NCI-H526 (cell line): ENCODE data around the gene OSBPL3.

Experiments
- DNase-seq, 2 experiments: peaks; one replicate each; lab custom pipeline; 2025; lab: John Stamatoyannopoulos, UW

Gene OSBPL3

DNA sequence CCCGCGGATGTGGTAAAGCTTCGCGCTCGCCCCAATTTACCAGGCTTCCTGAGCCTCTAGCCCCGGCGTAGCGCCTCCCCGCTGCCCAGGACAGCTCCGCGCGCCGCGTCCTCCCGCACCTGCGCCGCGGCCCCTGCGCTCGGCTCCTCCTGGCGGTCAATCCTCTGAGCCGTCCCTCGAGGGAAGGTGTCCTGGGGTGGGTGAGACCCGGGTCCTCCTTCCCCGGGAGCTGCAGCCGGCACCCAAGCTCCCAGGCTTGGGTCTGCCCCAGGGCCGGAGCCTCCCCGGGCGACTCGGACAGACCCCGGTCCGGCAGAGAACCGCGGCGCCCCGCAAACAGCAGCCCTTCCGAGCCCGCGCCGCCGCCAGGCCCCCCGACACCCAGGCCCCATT is 512 bp downstream of the OSBPL3 start:
- peak in 1 of 2 experiments; percentile 61 for DNase-seq

GRCh38 chr7:24978843-24979469 is 1.0 kb downstream of the OSBPL3 start:
- peak in 1 of 2 experiments; percentile 61 for DNase-seq

DNA sequence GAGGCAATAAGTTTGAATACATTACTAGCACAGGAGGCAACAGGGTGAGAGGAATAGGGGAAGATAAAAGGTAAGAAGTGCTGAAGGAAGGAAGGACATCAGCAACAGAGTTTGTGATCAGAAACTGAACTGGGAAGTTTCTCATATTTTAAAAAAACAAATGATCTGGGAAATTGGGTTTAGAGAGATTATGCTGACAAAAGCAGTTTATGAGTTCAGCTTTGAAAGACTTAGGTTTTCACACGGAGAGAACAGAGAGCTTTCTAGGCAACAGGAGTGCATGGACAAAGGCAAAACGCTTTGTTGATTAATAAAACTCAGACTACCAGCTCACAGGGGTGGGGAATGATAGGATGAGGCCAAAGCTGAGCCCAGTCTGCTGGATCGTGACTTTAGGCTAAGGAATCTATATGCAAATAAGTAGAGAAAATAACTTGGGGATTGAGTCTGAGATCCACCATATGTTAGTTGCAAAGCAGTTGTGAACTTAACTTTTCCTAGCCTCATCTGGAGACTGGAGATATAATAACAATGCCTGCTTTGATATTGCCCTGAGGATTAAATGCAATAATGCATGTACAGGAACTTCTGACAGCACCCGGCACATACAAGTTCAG is 4.2 kb downstream of the OSBPL3 start:
- DNase-seq, result no peak

GRCh38 chr7:24975172-24975571 is 4.8 kb downstream of the OSBPL3 start:
- DNase-seq, result no peak

DNA sequence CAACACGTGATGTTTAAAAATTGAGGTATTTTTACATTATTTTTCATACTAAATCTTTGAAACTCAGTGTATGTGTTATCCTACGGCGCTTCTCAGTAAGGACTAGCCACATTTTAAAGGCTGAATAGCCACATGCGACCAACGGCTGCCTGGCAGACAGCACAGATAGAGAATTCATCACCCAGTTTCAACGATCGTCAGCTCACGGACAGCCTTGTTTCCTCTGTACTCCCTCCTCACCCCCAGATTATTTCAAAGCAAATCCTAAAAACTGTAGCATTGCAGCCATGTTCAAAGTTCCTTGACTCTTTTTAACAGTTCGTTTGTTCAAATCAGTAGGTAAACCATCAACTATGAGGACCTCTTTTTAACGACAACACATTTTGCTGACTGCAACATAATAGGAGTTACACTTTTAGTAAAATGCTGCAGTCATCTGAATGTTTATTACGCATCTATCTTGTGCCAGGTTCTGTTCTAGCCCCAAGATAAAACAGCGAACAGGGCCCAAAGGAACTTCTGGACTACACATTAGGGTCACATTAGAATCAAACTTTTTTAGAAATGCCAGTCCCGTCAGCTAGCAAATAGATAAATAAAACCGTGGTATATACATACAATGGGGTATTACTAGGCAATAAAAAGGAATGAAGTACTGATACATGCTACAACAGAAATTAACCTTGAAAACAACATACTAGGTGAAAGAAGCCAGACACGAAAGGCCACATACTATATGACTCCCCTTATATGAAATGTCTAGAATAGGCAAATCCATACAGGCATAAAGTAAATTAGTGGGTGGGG is 5.7 kb downstream of the OSBPL3 start:
- DNase-seq, result no peak

GRCh38 chr7:24972991-24973390 is 7.0 kb downstream of the OSBPL3 start:
- no peak for DNase-seq

- no peak for DNase-seq
Observed at GRCh38 chr7:24972166-24972477, 7.9 kb downstream of the OSBPL3 start.

- DNase-seq, result no peak
Observed at GRCh38 chr7:24971333-24972165, 8.4 kb downstream of the OSBPL3 start.

- no peak for DNase-seq
Observed at GRCh38 chr7:24970676-24971075, 9.3 kb downstream of the OSBPL3 start.

GRCh38 chr7:24968165-24968564 is 11.8 kb downstream of the OSBPL3 start:
- peak in 1 of 2 experiments; percentile 2 for DNase-seq

DNA sequence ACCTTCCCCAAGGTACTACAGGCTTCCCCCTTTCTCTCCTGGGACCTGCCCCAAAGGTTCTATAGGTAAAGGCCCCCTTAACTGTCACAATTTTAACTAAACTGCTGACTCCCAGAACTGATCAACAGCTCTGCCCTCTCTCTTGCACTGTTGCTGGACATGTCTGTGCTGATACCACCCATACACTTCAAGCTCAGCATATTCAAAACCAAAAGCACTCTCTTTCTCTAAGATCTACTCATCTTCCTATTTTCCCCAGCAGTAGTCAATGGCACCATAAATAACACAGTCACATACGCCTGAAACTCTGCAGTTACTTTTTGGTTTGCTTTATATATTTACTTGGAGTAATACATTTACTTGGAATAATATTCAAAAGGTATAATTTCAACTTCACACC is 12.3 kb downstream of the OSBPL3 start:
- DNase-seq, result no peak

GRCh38 chr7:24966802-24967201 is 13.2 kb downstream of the OSBPL3 start:
- peak; percentile 59 to 63 for DNase-seq

GRCh38 chr7:24965831-24966708 is 13.9 kb downstream of the OSBPL3 start:
- peak in 1 of 2 experiments; percentile 13 for DNase-seq

DNA sequence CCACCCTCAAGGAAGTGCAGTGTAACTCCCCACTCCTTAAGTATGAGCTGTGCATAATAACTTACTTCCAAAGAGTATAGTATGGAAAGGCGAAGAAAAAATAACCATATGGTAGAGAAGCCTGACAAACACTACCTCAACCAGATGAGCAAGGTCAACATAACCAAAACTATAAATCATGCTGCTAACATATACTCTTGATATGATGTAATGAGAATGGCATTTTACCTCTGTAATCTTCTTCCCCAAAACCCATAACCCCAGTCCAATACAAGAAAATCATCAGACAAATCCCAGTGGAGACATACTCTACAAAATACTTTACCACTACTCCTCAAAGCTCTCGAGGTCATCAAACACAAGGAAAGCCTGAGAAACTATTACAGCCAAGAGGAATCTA is 15.8 kb downstream of the OSBPL3 start:
- DNase-seq, result no peak

GRCh38 chr7:24963218-24963617 is 16.8 kb downstream of the OSBPL3 start:
- no peak for DNase-seq

GRCh38 chr7:24962418-24962962 is 17.5 kb downstream of the OSBPL3 start:
- DNase-seq, result no peak

DNA sequence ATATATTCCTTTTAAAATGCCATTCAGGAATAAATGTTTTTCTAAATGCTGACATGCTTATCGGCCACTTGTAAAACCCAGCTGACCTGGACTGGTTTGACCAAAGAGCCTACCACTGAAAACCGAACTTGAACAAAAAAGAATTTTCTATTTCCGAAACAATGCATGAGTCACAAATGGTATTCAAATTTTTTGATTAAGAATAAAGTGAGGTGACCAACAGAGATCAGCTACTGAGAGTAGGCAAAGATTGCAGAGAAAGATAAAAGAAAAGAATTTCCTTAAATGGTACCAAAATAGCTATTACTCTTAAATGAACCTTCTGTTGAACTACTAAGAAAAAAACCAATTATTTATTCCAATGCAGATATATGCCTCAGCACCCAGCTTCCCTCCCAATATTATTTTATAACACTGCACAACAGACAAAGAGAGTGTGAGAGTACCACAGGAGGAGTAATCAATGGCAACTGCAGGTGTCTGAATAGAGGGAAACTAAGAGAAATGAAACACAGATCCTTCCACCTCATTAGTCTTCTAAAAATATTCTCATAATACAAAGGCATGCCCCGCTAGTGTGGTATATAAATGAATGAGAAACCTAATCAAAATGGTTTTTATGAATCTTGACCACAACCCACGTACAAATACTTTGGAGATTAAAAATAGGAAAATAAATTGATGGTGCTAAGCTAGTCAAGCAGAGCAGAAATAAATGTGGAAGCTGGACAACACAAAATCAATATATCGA is 20.1 kb downstream of the OSBPL3 start:
- no peak for DNase-seq

GRCh38 chr7:24958399-24958798 is 21.6 kb downstream of the OSBPL3 start:
- no peak for DNase-seq

DNA sequence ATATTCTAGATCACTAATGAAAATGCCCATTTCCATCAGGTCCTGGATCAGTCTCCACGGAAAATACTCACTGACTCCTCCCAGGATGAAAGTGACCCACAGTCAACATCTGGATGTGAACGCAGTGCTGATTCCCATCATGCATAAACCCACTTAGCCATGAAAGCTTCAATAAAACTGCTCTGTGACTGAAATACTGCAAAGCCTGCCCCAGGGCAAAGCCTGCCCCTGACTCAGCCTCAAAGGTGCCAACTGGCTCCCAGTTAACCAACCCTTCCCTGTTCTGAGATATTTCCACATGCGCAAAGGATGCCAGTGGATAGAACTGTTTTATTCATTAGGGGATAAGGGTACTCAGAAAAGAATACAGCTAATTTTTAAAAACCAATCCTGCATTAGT is 24.0 kb downstream of the OSBPL3 start:
- no peak for DNase-seq

- no peak for DNase-seq
Observed at GRCh38 chr7:24955313-24955712, 24.7 kb downstream of the OSBPL3 start.
